Liver (tissue), 9 donors: ENCODE results near the gene MBD4. TPM values are rescaled to one million over a fixed set of nuclear protein-coding genes. Genes with fewer than 3 reads are reported as not detected.
"Not testable (repeated sequence)": the region's sequence is repeated elsewhere in the genome, so short reads cannot be mapped to it uniquely, and the experiment has no call there.

Source experiments
- DNase-seq: peaks from one replicate; pipeline ENCODE4 v3.0.0-alpha.2; 2017; ENCODE audit warnings: low spot score
- H3K27ac ChIP-seq, 2 donors: one replicate each; pipeline ENCODE4 v1.7.0; 2013; ENCODE audit warnings: inconsistent platforms in 2 of 2, low read length in 2 of 2, control low read depth in 1 of 2, low read depth in 1 of 2, mild to moderate bottlenecking in 1 of 2
- H3K27me3 ChIP-seq, 4 donors: one replicate each; pipeline versions ENCODE4 v1.6.1 to v1.7.0; 2013; ENCODE audit warnings: low read length in 3 of 4, inconsistent platforms in 1 of 4, mild to moderate bottlenecking in 1 of 4, moderate library complexity in 1 of 4; ENCODE audit not compliant: control insufficient read depth in 4 of 4, insufficient read depth in 4 of 4
- H3K36me3 ChIP-seq, 4 donors: one replicate each; pipeline versions ENCODE4 v1.6.1 to v1.7.0; 2013; ENCODE audit warnings: low read length in 3 of 4, mild to moderate bottlenecking in 3 of 4, low read depth in 1 of 4, moderate library complexity in 1 of 4; ENCODE audit not compliant: control insufficient read depth in 4 of 4, insufficient read depth in 3 of 4
- H3K4me1 ChIP-seq, 4 donors: one replicate each; pipeline versions ENCODE4 v1.6.1 to v1.7.0; 2013; ENCODE audit warnings: low read length in 3 of 4, mild to moderate bottlenecking in 3 of 4, moderate library complexity in 1 of 4; ENCODE audit not compliant: control insufficient read depth in 4 of 4, insufficient read depth in 4 of 4
- H3K4me3 ChIP-seq, 3 donors: one replicate each; pipeline versions ENCODE4 v1.6.1 to v1.7.0; 2013; ENCODE audit warnings: low read length in 3 of 3, control low read depth in 1 of 3, low read depth in 1 of 3, mild to moderate bottlenecking in 1 of 3
- H3K9ac ChIP-seq, 2 donors: one replicate each; pipeline ENCODE4 v1.7.0; 2013; ENCODE audit warnings: low read length in 2 of 2, mild to moderate bottlenecking in 2 of 2, moderate library complexity in 2 of 2, control low read depth in 1 of 2, low read depth in 1 of 2
- H3K9me3 ChIP-seq, 4 donors: one replicate each; pipeline versions ENCODE4 v1.6.1 to v1.7.0; 2013; ENCODE audit warnings: low read length in 3 of 4; ENCODE audit not compliant: control insufficient read depth in 4 of 4
- ATF3 ChIP-seq: IDR thresholded peaks from 2 replicates; pipeline ENCODE4 v1.6.1; 2016; ENCODE audit warnings: antibody characterized with exemption
- CTCF ChIP-seq: fragments of 150-350 bp; IDR thresholded peaks from 2 replicates; pipeline ENCODE4 v1.5.1; 2017; ENCODE audit warnings: improper control_type of control experiment, low read depth, low read length; ENCODE audit not compliant: missing input control
- EGR1 ChIP-seq, 2 donors: IDR thresholded peaks; 2 replicates each; pipeline ENCODE4 v1.6.1; 2016 to 2018; ENCODE audit warnings: antibody characterized with exemption in 2 of 2, low read depth in 2 of 2
- FOXA1 ChIP-seq: IDR thresholded peaks from 2 replicates; pipeline ENCODE4 v1.6.1; 2016; ENCODE audit warnings: antibody characterized with exemption
- FOXA2 ChIP-seq: IDR thresholded peaks from 2 replicates; pipeline ENCODE4 v1.6.1; 2016; ENCODE audit warnings: antibody characterized with exemption
- HNF4A ChIP-seq, 2 donors: conservative IDR thresholded peaks; 2 replicates each; pipeline ENCODE4 v1.6.1; 2016; ENCODE audit warnings: antibody characterized with exemption in 2 of 2, mild to moderate bottlenecking in 2 of 2
- HNF4G ChIP-seq: IDR thresholded peaks from 2 replicates; pipeline ENCODE4 v1.6.1; 2016; ENCODE audit warnings: antibody characterized with exemption
- JUND ChIP-seq, 2 donors: IDR thresholded peaks; 2 replicates each; pipeline ENCODE4 v1.6.1; 2016; ENCODE audit warnings: antibody characterized with exemption in 2 of 2
- NR2F2 ChIP-seq: IDR thresholded peaks from 2 replicates; pipeline ENCODE4 v1.6.1; 2016; ENCODE audit warnings: antibody characterized with exemption
- RAD21 ChIP-seq, 2 donors: IDR thresholded peaks; 2 replicates each; pipeline ENCODE4 v1.6.1; 2016; ENCODE audit warnings: antibody characterized with exemption in 2 of 2, mild to moderate bottlenecking in 2 of 2
- REST ChIP-seq: IDR thresholded peaks from 2 replicates; pipeline ENCODE4 v1.6.1; 2016; ENCODE audit warnings: antibody characterized with exemption, mild to moderate bottlenecking
- RXRA ChIP-seq, 2 donors: IDR thresholded peaks; 2 replicates each; pipeline ENCODE4 v1.6.1; 2017 to 2018; ENCODE audit warnings: antibody characterized with exemption in 2 of 2, mild to moderate bottlenecking in 1 of 2
- SP1 ChIP-seq: IDR thresholded peaks from 2 replicates; pipeline ENCODE4 v1.6.1; 2018; ENCODE audit warnings: antibody characterized with exemption, mild to moderate bottlenecking
- TAF1 ChIP-seq: conservative IDR thresholded peaks from 2 replicates; pipeline ENCODE4 v1.6.1; 2016; ENCODE audit warnings: antibody characterized with exemption, mild to moderate bottlenecking
- YY1 ChIP-seq: IDR thresholded peaks from 2 replicates; pipeline ENCODE4 v1.6.1; 2016; ENCODE audit warnings: antibody characterized with exemption, mild to moderate bottlenecking
- ZBTB33 ChIP-seq: IDR thresholded peaks from 2 replicates; pipeline ENCODE4 v1.6.1; 2016; ENCODE audit warnings: antibody characterized with exemption
- whole genome bisulfite sequencing: extraction: QIAGEN DNeasy Blood & Tissue Kit; methylation state at CpG from one replicate; pipeline ENCODE4 v1.1.7; 2013; 5-methylcytosine and 5-hydroxymethylcytosine counted together
- polyA plus RNA-seq, 2 donors: library from polyadenylated mRNA; stranded (reverse) in 1 of 2; unstranded in 1 of 2; fragments of 200-250 nt in 1 of 2; fragments of >200 nt in 1 of 2; fragmentation: Nextera tagmentation in 1 of 2; extraction: Ambion mirVana in 1 of 2; gene quantifications; one replicate each; pipeline versions ENCODE4 v1.2.1 to v1.2.3, GENCODE V29; 2013 to 2015
- total RNA-seq, 2 donors: library from RNA; depleted of rRNA; stranded (reverse); fragments of >200 nt; gene quantifications; one replicate each; pipeline ENCODE4 v1.2.3, GENCODE V29; 2014
- donor health status: healthy.
- donor health status: healthy.
- donor health status: healthy.
- donor health status: healthy.
- donor health status: healthy.

The MBD4 gene
- total and polyA plus RNA-seq, 4 donors: 16.9 to 24.8 (median 17.2) TPM

- TF ChIP-seq ATF3 (no peak), RAD21 (IDR thresholded peaks at IDR 0.05) (no peak)
- DNase-seq: no peak
- 80% methylated on average over 12 of the region's 12 CpGs for WGBS
- H3K9ac ChIP-seq: no peak overlapping the region
- H3K27ac ChIP-seq: no peak overlapping the region
- no peak overlapping the region for H3K4me3 ChIP-seq
- peaks cover 5 to 19% (median 15%) of the 10 kb centered on the region in 4 donors for H3K36me3 ChIP-seq
- H3K27me3 ChIP-seq: no peaks in the 10 kb centered on the region
- peaks cover 0 to 3% (median 0%) of the 10 kb centered on the region in 4 donors for H3K4me1 ChIP-seq
- H3K9me3 ChIP-seq: no peaks in the 10 kb centered on the region
Measured at GRCh38 chr3:129481766-129482332, 42.1 kb upstream of the MBD4 start.

GRCh38 chr3:129481225-129481765 is 41.5 kb upstream of the MBD4 start:
- not testable (repeated sequence) for H3K9ac ChIP-seq, H3K4me3 ChIP-seq, DNase-seq, H3K9me3 ChIP-seq, H3K27me3 ChIP-seq, H3K4me1 ChIP-seq, H3K27ac ChIP-seq
- 76% methylated on average over 8 of the region's 11 CpGs for WGBS
- peaks cover 5 to 19% (median 15%) of the 10 kb centered on the region in 4 donors for H3K36me3 ChIP-seq

GRCh38 chr3:129476586-129476985 is 36.8 kb upstream of the MBD4 start:
- no peaks in the 10 kb centered on the region for H3K9me3 ChIP-seq
- no peak overlapping the region for H3K4me3 ChIP-seq
- no peak overlapping the region for H3K9ac ChIP-seq
- DNase-seq: no peak
- H3K27ac ChIP-seq: no peak overlapping the region
- H3K4me1 ChIP-seq: peaks cover 0 to 16% (median 14%) of the 10 kb centered on the region in 4 donors
- WGBS: 95% methylated on average over 6 of the region's 6 CpGs
- H3K27me3 ChIP-seq: no peaks in the 10 kb centered on the region
- TF ChIP-seq NR2F2 (no peak), TAF1 (no peak), ZBTB33 (no peak), YY1 (no peak), SP1 (no peak), HNF4A (conservative IDR thresholded peaks at IDR 0.05) (no peak), EGR1 (IDR thresholded peaks at IDR 0.05; ENCODE audit: low read depth in 2 of 2) (no peak), REST (no peak), CTCF (no peak), RXRA (IDR thresholded peaks at IDR 0.05) (no peak), ATF3 (no peak), JUND (IDR thresholded peaks at IDR 0.05) (no peak), FOXA1 (no peak), FOXA2 (no peak), HNF4G (no peak)
- H3K36me3 ChIP-seq: peaks cover 3 to 16% (median 8%) of the 10 kb centered on the region in 4 donors
